Renal pelvis (tissue), 3 donors: ENCODE data around the gene DIPK2A. TPM values are rescaled to one million over a fixed set of nuclear protein-coding genes. Genes with fewer than 3 reads are reported as not detected.

Experiments used
- polyA plus RNA-seq, 3 donors: library from polyadenylated mRNA; unstranded; fragments of 120-200 nt; gene quantifications; one replicate each; pipeline ENCODE4 v1.2.1, GENCODE V29; 2013; ENCODE audit not compliant: insufficient read length in 3 of 3

DIPK2A gene
- polyA plus RNA-seq, 3 donors: 29.6 to 37.5 (median 33.4) TPM

Other genes with a start within 250 kb of the DIPK2A start
- 1 to 10 TPM; 4.2 to 5.3 (median 4.9) TPM for gene SLC9A9, start 123.4 kb upstream of the DIPK2A start, polyA plus RNA-seq